ENCODE results near the gene MTARC2. TPM values are rescaled to one million over a fixed set of nuclear protein-coding genes. Genes with fewer than 3 reads are reported as not detected.

Gene MTARC2
- total and polyA plus RNA-seq, 2 of the 13 experiments (the other 11 are each of a cell fraction or from before 2014, with no cell fraction given), result 8.5 to 10.1 TPM

DNA sequence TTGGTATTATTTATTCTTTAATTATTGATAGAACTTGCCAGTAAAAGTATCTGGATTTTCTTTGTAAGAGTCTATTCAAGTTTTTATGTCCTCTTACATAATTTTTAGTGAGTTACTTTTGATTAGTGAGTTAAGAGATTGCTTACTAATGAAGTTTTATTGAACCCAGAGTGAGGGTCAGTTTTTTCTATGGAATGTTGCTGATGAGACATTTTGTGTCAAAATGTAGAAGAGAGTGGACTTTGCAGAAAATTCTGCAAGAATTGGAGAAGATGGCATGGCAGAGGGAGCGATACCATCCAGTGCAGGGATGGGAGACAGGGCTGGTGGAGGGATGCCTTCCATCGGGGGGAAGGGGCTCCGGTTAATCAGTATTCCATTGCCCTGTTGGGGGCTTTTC, 11.0 kb downstream of the MTARC2 start:
- Histone ChIP-seq H2AFZ (ENCODE audit: low read length) (no peak overlapping the region), H3K27ac (ENCODE audit: extremely low read length, insufficient read depth, low read length) (no peak overlapping the region), H3K36me3 (replicated peaks in 1 of 2; ENCODE audit: control insufficient read depth in 1 of 2, insufficient read depth in 2 of 2, low read length in 2 of 2) (peaks cover 11 to 20% of the 10 kb centered on the region in 2 experiments), H3K9me3 (ENCODE audit: low read length) (no peaks in the 10 kb centered on the region), H3K4me1 (ENCODE audit: insufficient read depth, low read length) (peaks cover 16% of the 10 kb centered on the region), H4K20me1 (ENCODE audit: insufficient read depth, low read length) (no peaks in the 10 kb centered on the region), H3K4me2 (ENCODE audit: low read depth, low read length) (no peak overlapping the region), H3K4me3 (replicated peaks in 1 of 3; ENCODE audit: insufficient read depth in 1 of 3, low read depth in 2 of 3, low read length in 3 of 3) (no peak overlapping the region), H3K79me2 (ENCODE audit: insufficient read depth, low read length) (no peaks in the 10 kb centered on the region), H3K9ac (ENCODE audit: insufficient read depth, low read depth, low read length) (no peak overlapping the region), H3K27me3 (ENCODE audit: control insufficient read depth in 1 of 2, insufficient read depth in 2 of 2, low read length in 2 of 2) (no peaks in the 10 kb centered on the region)
- no peak for TF ChIP-seq ZNF33B (CRISPR knock-in tag; IDR thresholded peaks at IDR 0.05)
- TF ChIP-seq MAFF (IDR thresholded peaks at IDR 0.05; ENCODE audit: low read depth, low read length), result peak; percentile 51
- peak; percentile 24 to 61; a peak in 3 of 4 replicates for TF ChIP-seq MAFK (conservative IDR thresholded peaks at IDR 0.05 in 1 of 2, IDR thresholded peaks at IDR 0.05 in 1 of 2; ENCODE audit: low read length in 2 of 2)
- DNase-seq (ENCODE audit: low spot score) (no peak), ATAC-seq (no peak), FAIRE-seq (no peak)
- no TSS peak for BruUV-seq (replicated peaks)
- intact Hi-C loops (cut with micrococcal nuclease; ENCODE audit: unreplicated experiment) (no loop called here), in situ Hi-C loops (cut with HindIII; ENCODE audit: extremely low pct_ligation_motif_present, low pct_unique_long_range_greater_than_20kb) (no loop called here)
- POLR2A ChIA-PET, result no interaction called here
- CTCF ChIA-PET (ENCODE audit: low intra/inter-chr PET ratio, low total read pairs), result no interaction called here
- 89% methylated on average over 3 of the region's 3 CpGs for WGBS (ENCODE audit: low lambda C conversion rate)

- H3K79me2 ChIP-seq (ENCODE audit: insufficient read depth, low read length), result no peaks in the 10 kb centered on the region
- ChIA-PET CTCF (ENCODE audit: low intra/inter-chr PET ratio, low total read pairs) (no interaction called here), POLR2A (interaction anchor here (1.1 to 4.7 kb wide), 2 partner anchors 14 to 25 kb away, joined by 4 to 32 read pairs; partner anchors contain the start of genes MTARC1 and MTARC2)
- no peaks in the 10 kb centered on the region for H3K27me3 ChIP-seq (ENCODE audit: control insufficient read depth in 1 of 2, insufficient read depth in 2 of 2, low read length in 2 of 2)
- 0 out of 5 replicates have a peak, but pooled peaks cover 0 to 2% of the 10 kb centered on the region in 2 experiments for H3K36me3 ChIP-seq (replicated peaks in 1 of 2; ENCODE audit: control insufficient read depth in 1 of 2, insufficient read depth in 2 of 2, low read length in 2 of 2)
- no peak overlapping the region for H3K4me2 ChIP-seq (ENCODE audit: low read depth, low read length)
- FAIRE-seq (no peak), ATAC-seq (peak; percentile 35; the same call in 2 of the 3 replicates), DNase-seq (ENCODE audit: low spot score) (peak; percentile 18)
- H3K27ac ChIP-seq (ENCODE audit: extremely low read length, insufficient read depth, low read length), result no peak overlapping the region
- no peaks in the 10 kb centered on the region for H4K20me1 ChIP-seq (ENCODE audit: insufficient read depth, low read length)
- intact Hi-C loops (cut with micrococcal nuclease; ENCODE audit: unreplicated experiment) (no loop called here), in situ Hi-C loops (cut with HindIII; ENCODE audit: extremely low pct_ligation_motif_present, low pct_unique_long_range_greater_than_20kb) (no loop called here)
- H2AFZ ChIP-seq (ENCODE audit: low read length), result no peak overlapping the region
- H3K9me3 ChIP-seq (ENCODE audit: low read length), result no peaks in the 10 kb centered on the region
- no peak for TF ChIP-seq HOXA3 (CRISPR knock-in tag; IDR thresholded peaks at IDR 0.05)
- TF ChIP-seq, protein P1, sequence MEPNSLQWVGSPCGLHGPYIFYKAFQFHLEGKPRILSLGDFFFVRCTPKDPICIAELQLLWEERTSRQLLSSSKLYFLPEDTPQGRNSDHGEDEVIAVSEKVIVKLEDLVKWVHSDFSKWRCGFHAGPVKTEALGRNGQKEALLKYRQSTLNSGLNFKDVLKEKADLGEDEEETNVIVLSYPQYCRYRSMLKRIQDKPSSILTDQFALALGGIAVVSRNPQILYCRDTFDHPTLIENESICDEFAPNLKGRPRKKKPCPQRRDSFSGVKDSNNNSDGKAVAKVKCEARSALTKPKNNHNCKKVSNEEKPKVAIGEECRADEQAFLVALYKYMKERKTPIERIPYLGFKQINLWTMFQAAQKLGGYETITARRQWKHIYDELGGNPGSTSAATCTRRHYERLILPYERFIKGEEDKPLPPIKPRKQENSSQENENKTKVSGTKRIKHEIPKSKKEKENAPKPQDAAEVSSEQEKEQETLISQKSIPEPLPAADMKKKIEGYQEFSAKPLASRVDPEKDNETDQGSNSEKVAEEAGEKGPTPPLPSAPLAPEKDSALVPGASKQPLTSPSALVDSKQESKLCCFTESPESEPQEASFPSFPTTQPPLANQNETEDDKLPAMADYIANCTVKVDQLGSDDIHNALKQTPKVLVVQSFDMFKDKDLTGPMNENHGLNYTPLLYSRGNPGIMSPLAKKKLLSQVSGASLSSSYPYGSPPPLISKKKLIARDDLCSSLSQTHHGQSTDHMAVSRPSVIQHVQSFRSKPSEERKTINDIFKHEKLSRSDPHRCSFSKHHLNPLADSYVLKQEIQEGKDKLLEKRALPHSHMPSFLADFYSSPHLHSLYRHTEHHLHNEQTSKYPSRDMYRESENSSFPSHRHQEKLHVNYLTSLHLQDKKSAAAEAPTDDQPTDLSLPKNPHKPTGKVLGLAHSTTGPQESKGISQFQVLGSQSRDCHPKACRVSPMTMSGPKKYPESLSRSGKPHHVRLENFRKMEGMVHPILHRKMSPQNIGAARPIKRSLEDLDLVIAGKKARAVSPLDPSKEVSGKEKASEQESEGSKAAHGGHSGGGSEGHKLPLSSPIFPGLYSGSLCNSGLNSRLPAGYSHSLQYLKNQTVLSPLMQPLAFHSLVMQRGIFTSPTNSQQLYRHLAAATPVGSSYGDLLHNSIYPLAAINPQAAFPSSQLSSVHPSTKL (CRISPR knock-in tag; IDR thresholded peaks at IDR 0.05), result 0 out of 2 replicates have a peak, but pooled peaks have one; percentile 12
- peak; percentile 55; the same call in 1 of the 2 replicates for TF ChIP-seq HNF4A (CRISPR knock-in tag; IDR thresholded peaks at IDR 0.05)
- peak; percentile 25; the same call in 1 of the 2 replicates for TF ChIP-seq BCL6 (CRISPR knock-in tag; IDR thresholded peaks at IDR 0.05)
- no TSS peak for BruUV-seq (replicated peaks)
- H3K4me3 ChIP-seq (replicated peaks in 1 of 3; ENCODE audit: insufficient read depth in 1 of 3, low read depth in 2 of 3, low read length in 3 of 3), result no peak overlapping the region
- H3K9ac ChIP-seq (ENCODE audit: insufficient read depth, low read depth, low read length), result no peak overlapping the region
- 89% methylated on average over 5 of the region's 7 CpGs for WGBS (ENCODE audit: low lambda C conversion rate)
- peaks cover 38% of the 10 kb centered on the region for H3K4me1 ChIP-seq (ENCODE audit: insufficient read depth, low read length)
Observed at GRCh38 chr1:220761688-220762427, 13.7 kb downstream of the MTARC2 start.

All from HepG2 (cell line).